OCI-LY7 (cell line): ENCODE data around the gene SEC14L5. TPM values are rescaled to one million over a fixed set of nuclear protein-coding genes. Genes with fewer than 3 reads are reported as not detected.

Source experiments
- BruUV-seq: library from RNA; stranded (reverse); fragments of 400-500 nt; replicated peaks from 2 replicates; lab custom pipeline; 2021; lab: Mats Ljungman, UMichigan
- CTCF ChIA-PET: fragments of 300-600 bp; sonication (Branson Sonifier 250); formaldehyde crosslinking; loops from one replicate; lab custom pipeline; 2022; ENCODE audit warnings: antibody characterized with exemption; ENCODE audit not compliant: unreplicated experiment; lab: Charles Lee
- POLR2A ChIA-PET: fragments of 300-600 bp; sonication (Branson Sonifier 250); formaldehyde crosslinking; loops from one replicate; lab custom pipeline; 2022; ENCODE audit warnings: antibody characterized with exemption; lab: Charles Lee
- DNase-seq: peaks from one replicate; pipeline ENCODE4 v3.0.0-alpha.2; 2015; ENCODE audit warnings: low spot score
- H2AFZ ChIP-seq: fragments of 200-600 bp; sonication (generic), shearing (Covaris generic); 2 replicates; pipeline ENCODE4 v1.6.1; 2014; ENCODE audit warnings: mild to moderate bottlenecking, antibody characterized with exemption, low read length, moderate library complexity
- H3K27ac ChIP-seq: fragments of 200-600 bp; sonication (generic); 2 replicates; pipeline ENCODE4 v1.5.1; 2014; ENCODE audit warnings: mixed run types, low read depth, mild to moderate bottlenecking, moderate library complexity, low read length, inconsistent platforms; ENCODE audit not compliant: poor library complexity, severe bottlenecking
- H3K36me3 ChIP-seq: fragments of 200-600 bp; sonication (generic); 2 replicates; pipeline ENCODE4 v1.6.1; 2014; ENCODE audit warnings: mild to moderate bottlenecking, antibody characterized with exemption, low read length, moderate library complexity, mixed read lengths; ENCODE audit not compliant: insufficient read depth
- H3K4me1 ChIP-seq: fragments of 200-600 bp; sonication (generic); 2 replicates; pipeline ENCODE4 v1.5.1; 2014; ENCODE audit warnings: mild to moderate bottlenecking, low read length; ENCODE audit not compliant: insufficient read depth, poor library complexity, severe bottlenecking
- H3K4me2 ChIP-seq: fragments of 200-600 bp; sonication (generic); 2 replicates; pipeline ENCODE4 v1.6.1; 2014; ENCODE audit warnings: mild to moderate bottlenecking, low read length
- H3K4me3 ChIP-seq: fragments of 200-600 bp; sonication (generic); 2 replicates; pipeline ENCODE4 v1.5.1; 2014; ENCODE audit warnings: mild to moderate bottlenecking, low read depth, low read length; ENCODE audit not compliant: poor library complexity, severe bottlenecking
- H3K79me2 ChIP-seq: fragments of 200-600 bp; sonication (generic); 2 replicates; pipeline ENCODE4 v1.6.1; 2016; ENCODE audit warnings: low read depth, mild to moderate bottlenecking, low read length, moderate library complexity, mixed read lengths; ENCODE audit not compliant: insufficient read depth
- H3K9me2 ChIP-seq: fragments of 200-600 bp; sonication (generic); 2 replicates; pipeline ENCODE4 v1.6.1; 2016; ENCODE audit warnings: mild to moderate bottlenecking, low read length, mixed read lengths; ENCODE audit not compliant: insufficient read depth
- H3K9me3 ChIP-seq: fragments of 200-600 bp; sonication (generic); 2 replicates; pipeline ENCODE4 v1.6.1; 2014; ENCODE audit warnings: mild to moderate bottlenecking, mixed run types, low read length, mixed read lengths
- H4K20me1 ChIP-seq: fragments of 200-600 bp; sonication (generic); 2 replicates; pipeline ENCODE4 v1.6.1; 2014; ENCODE audit warnings: mild to moderate bottlenecking, antibody characterized with exemption, low read length, moderate library complexity, mixed read lengths; ENCODE audit not compliant: insufficient read depth
- CTCF ChIP-seq: fragments of 200-600 bp; sonication (generic); conservative IDR thresholded peaks from 2 replicates; pipeline ENCODE4 v1.5.1; 2014; ENCODE audit warnings: mild to moderate bottlenecking, antibody characterized with exemption, low read length, moderate library complexity, mixed read lengths
- EZH2phosphoT487 ChIP-seq: fragments of 200-600 bp; sonication (generic); IDR thresholded peaks from 2 replicates; pipeline ENCODE4 v1.6.1; 2018; ENCODE audit warnings: low read depth, borderline replicate concordance, mild to moderate bottlenecking, mixed run types, antibody characterized with exemption, low read length, moderate library complexity, mixed read lengths
- intact Hi-C: fragments of 100-400 bp; cut with micrococcal nuclease; formaldehyde crosslinking; loops from one replicate; pipeline ENCODE4 v1.10.0; 2022; ENCODE audit not compliant: unreplicated experiment
- total RNA-seq, 2 experiments: library from RNA; depleted of rRNA in 1 of 2; stranded (reverse); fragments of >200 nt in 1 of 2; shearing (Covaris generic) in 1 of 2; gene quantifications; 2 replicates each; pipeline ENCODE4 v1.2.3, GENCODE V29; 2014 to 2022

The SEC14L5 gene
- total RNA-seq, 2 experiments from 2014 or later = not detected

GRCh38 chr16:5027575-5028235 lies 69.6 kb downstream of the SEC14L5 start:
- no peak overlapping the region for H3K4me2 ChIP-seq
- no peak overlapping the region for H3K4me3 ChIP-seq
- H4K20me1 ChIP-seq = no peaks in the 10 kb centered on the region; the same call in 1 of the 2 replicates
- no peaks in the 10 kb centered on the region for H3K9me2 ChIP-seq
- H3K79me2 ChIP-seq = no peaks in the 10 kb centered on the region
- H3K27ac ChIP-seq = no peak overlapping the region
- intact Hi-C loops = no loop called here
- no peak overlapping the region for H2AFZ ChIP-seq
- TF ChIP-seq CTCF (no peak), EZH2phosphoT487 (no peak)
- BruUV-seq = no TSS peak
- no peaks in the 10 kb centered on the region for H3K9me3 ChIP-seq
- CTCF ChIA-PET = no interaction called here
- no peaks in the 10 kb centered on the region for H3K36me3 ChIP-seq
- DNase-seq = no peak
- peaks cover 1% of the 10 kb centered on the region for H3K4me1 ChIP-seq
- POLR2A ChIA-PET = no interaction called here

- BruUV-seq = no TSS peak
- H3K9me2 ChIP-seq = no peaks in the 10 kb centered on the region
- no peaks in the 10 kb centered on the region for H3K79me2 ChIP-seq
- CTCF ChIA-PET = interaction anchor here (0.6 kb wide), 1 partner anchor 304 kb away, joined by 9 read pairs; no protein-coding TSS in a partner anchor
- H4K20me1 ChIP-seq = no peaks in the 10 kb centered on the region; the same call in 1 of the 2 replicates
- H3K27ac ChIP-seq = no peak overlapping the region
- no peaks in the 10 kb centered on the region for H3K36me3 ChIP-seq
- H3K4me2 ChIP-seq = no peak overlapping the region
- peaks cover 7% of the 10 kb centered on the region for H3K4me1 ChIP-seq
- no peak overlapping the region for H3K4me3 ChIP-seq
- no peaks in the 10 kb centered on the region for H3K9me3 ChIP-seq
- TF ChIP-seq EZH2phosphoT487 (no peak), CTCF (no peak)
- intact Hi-C loops = no loop called here
- DNase-seq = no peak
- no peak overlapping the region for H2AFZ ChIP-seq
- POLR2A ChIA-PET = no interaction called here
Measured at GRCh38 chr16:5028950-5029475, 70.9 kb downstream of the SEC14L5 start.

GRCh38 chr16:5030251-5030870 lies 72.2 kb downstream of the SEC14L5 start:
- H4K20me1 ChIP-seq = no peaks in the 10 kb centered on the region
- DNase-seq = no peak
- intact Hi-C loops = no loop called here
- H2AFZ ChIP-seq = no peak overlapping the region
- H3K4me2 ChIP-seq = no peak overlapping the region
- H3K79me2 ChIP-seq = no peaks in the 10 kb centered on the region
- no peak overlapping the region for H3K27ac ChIP-seq
- TF ChIP-seq CTCF = no peak
- no peaks in the 10 kb centered on the region for H3K9me2 ChIP-seq
- peaks cover 15% of the 10 kb centered on the region for H3K4me1 ChIP-seq
- ChIA-PET POLR2A (no interaction called here), CTCF (no interaction called here)
- no peak overlapping the region for H3K4me3 ChIP-seq
- no peaks in the 10 kb centered on the region for H3K9me3 ChIP-seq
- no TSS peak for BruUV-seq
- no peaks in the 10 kb centered on the region for H3K36me3 ChIP-seq
